RCC 7860 (cell line): Measurements from ENCODE around the gene UBE3C.
"Not testable (repeated sequence)": the region's sequence is repeated elsewhere in the genome, so short reads cannot be mapped to it uniquely, and the experiment has no call there.

Experiments
- DNase-seq: peaks from one replicate; pipeline ENCODE4 v3.0.0-alpha.2; 2015; ENCODE audit warnings: low spot score
- FAIRE-seq: peaks from 2 replicates; lab custom pipeline; 2012; peaks lifted over from hg19 to GRCh38; lab: Jason Lieb, UNC

Gene UBE3C

GRCh38 chr7:157138424-157139110 lies at the start of gene UBE3C:
Gene UBE3C, plus strand, starts transcription at chr7:157138926. Its CDS starts 347 bp downstream, at chr7:157139273.
- FAIRE-seq (no peak), DNase-seq (peak; percentile 86)

GRCh38 chr7:157089100-157089610 lies 49.6 kb upstream of the UBE3C start:
- DNase-seq = no peak
- no peak for FAIRE-seq

- FAIRE-seq (no peak), DNase-seq (no peak)
Measured at GRCh38 chr7:157090485-157091165, 48.1 kb upstream of the UBE3C start.

GRCh38 chr7:157096286-157097055 lies 42.3 kb upstream of the UBE3C start:
- DNase-seq (no peak), FAIRE-seq (no peak)

GRCh38 chr7:157097056-157097329 lies 41.7 kb upstream of the UBE3C start:
- FAIRE-seq = no peak
- DNase-seq = no peak

- FAIRE-seq (no peak), DNase-seq (no peak)
Measured at GRCh38 chr7:157097569-157097968, 41.2 kb upstream of the UBE3C start.

GRCh38 chr7:157100005-157100404 lies 38.7 kb upstream of the UBE3C start:
- DNase-seq, FAIRE-seq: not testable (repeated sequence)

- FAIRE-seq, DNase-seq: not testable (repeated sequence)
Measured at GRCh38 chr7:157103641-157104040, 35.1 kb upstream of the UBE3C start.

GRCh38 chr7:157111311-157111710 lies 27.4 kb upstream of the UBE3C start:
- DNase-seq = no peak
- FAIRE-seq = no peak

GRCh38 chr7:157112706-157113105 lies 26.0 kb upstream of the UBE3C start:
- FAIRE-seq = no peak

GRCh38 chr7:157113607-157114006 lies 25.1 kb upstream of the UBE3C start:
- FAIRE-seq (no peak), DNase-seq (no peak)

More at GRCh38 chr7:157112706-157113105, 26.0 kb upstream of the UBE3C start:
- no peak for DNase-seq

GRCh38 chr7:157116762-157117161 lies 22.0 kb upstream of the UBE3C start:
- DNase-seq = no peak
- FAIRE-seq = no peak

GRCh38 chr7:157117796-157118195 lies 20.9 kb upstream of the UBE3C start:
- FAIRE-seq = no peak
- DNase-seq = no peak

GRCh38 chr7:157120181-157120580 lies 18.5 kb upstream of the UBE3C start:
- DNase-seq (no peak), FAIRE-seq (no peak)

- FAIRE-seq = no peak
Measured at GRCh38 chr7:157121184-157121715, 17.5 kb upstream of the UBE3C start.

GRCh38 chr7:157122800-157123495 lies 15.8 kb upstream of the UBE3C start:
- DNase-seq (no peak), FAIRE-seq (no peak)

More at GRCh38 chr7:157121184-157121715, 17.5 kb upstream of the UBE3C start:
- DNase-seq = no peak

- FAIRE-seq (no peak), DNase-seq (no peak)
Measured at GRCh38 chr7:157124690-157125089, 14.0 kb upstream of the UBE3C start.

- FAIRE-seq = no peak
- no peak for DNase-seq
Measured at GRCh38 chr7:157125376-157126223, 13.1 kb upstream of the UBE3C start.

- no peak for DNase-seq
- FAIRE-seq = no peak
Measured at GRCh38 chr7:157126921-157127320, 11.8 kb upstream of the UBE3C start.

- DNase-seq (no peak), FAIRE-seq (no peak)
Measured at GRCh38 chr7:157129200-157129599, 9.5 kb upstream of the UBE3C start.
